Activated T-helper 9 cell treated with anti-CD3 and anti-CD28 coated beads, Interleukin-2, amount 50 U/mL, for 16 hours (primary cell): ENCODE data around the gene TMEM60.
"Not testable (repeated sequence)": the region's sequence is repeated elsewhere in the genome, so short reads cannot be mapped to it uniquely, and the experiment has no call there.

Experiments used
- DNase-seq: peaks from one replicate; pipeline ENCODE4 v3.0.0-alpha.2; 2020; ENCODE audit warnings: low read depth

The TMEM60 gene

GRCh38 chr7:77798394-77799077 lies at the start of gene TMEM60, which contains the start of gene PHTF2:
TMEM60 (minus strand) TSS chr7:77798434; CDS start chr7:77794373, 4,061 bp downstream.
PHTF2 (plus strand) TSS chr7:77798773.
- DNase-seq, result peak; percentile 89

DNA sequence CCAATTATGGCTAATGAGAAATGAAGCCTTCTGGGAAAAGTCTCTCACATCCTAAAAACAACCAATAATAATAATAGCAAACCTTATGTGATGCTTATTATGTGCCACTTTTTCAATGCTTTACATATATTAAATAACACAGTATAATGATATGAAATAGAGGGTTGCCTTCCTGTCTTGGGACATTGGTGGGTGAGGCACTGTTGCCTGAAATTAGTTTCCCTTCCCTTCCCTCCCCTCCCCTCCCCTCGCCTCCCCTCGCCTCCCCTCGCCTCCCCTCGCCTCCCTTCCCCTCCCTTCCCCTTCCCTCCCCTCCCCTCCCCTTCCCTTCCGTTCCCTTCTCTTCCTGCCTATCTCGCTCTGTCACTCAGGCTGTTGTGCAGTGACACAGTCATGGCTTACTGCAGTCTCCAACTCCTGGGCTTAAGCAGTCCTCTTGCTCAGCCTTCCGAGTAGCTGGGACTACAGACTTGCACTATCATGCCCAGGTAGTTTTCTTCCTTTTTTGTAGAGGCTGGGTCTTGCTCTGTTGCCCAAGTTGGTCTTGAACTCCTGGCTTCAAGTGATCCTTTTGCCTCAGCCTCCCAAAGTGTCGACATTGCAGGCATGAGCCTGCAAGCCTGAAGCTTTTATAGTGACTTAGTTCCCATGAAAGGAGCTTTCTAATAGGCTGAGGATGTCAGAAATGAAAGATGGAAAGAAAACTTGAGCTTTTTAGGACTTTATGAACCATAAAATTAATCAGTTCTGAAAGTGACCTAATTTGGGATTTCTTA lies 48.3 kb upstream of the TMEM60 start:
- DNase-seq, result no peak

DNA sequence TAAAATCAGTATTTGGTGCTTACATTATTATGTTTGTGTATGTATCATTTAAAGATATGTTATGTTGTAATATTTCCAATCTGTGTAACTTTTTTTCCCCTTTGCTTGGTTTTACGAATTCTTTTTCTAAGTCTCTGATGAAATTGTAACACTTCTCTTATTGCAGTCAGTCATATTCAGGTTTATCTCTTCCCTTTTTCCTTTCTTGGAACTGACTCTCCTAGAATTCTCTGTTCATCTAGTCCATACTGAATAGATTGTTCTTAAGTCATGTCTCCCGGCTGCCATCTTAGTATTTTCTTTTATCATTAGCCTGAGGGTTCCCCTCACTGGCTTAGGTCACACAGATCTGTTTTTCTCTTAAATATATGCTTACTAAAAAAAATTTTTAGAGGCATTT lies 45.0 kb upstream of the TMEM60 start:
- DNase-seq, result no peak

GRCh38 chr7:77839919-77840318 lies 41.7 kb upstream of the TMEM60 start:
- no peak for DNase-seq

GRCh38 chr7:77838929-77839491 lies 40.8 kb upstream of the TMEM60 start:
- DNase-seq, result no peak

GRCh38 chr7:77837966-77838365 lies 39.7 kb upstream of the TMEM60 start:
- no peak for DNase-seq

DNA sequence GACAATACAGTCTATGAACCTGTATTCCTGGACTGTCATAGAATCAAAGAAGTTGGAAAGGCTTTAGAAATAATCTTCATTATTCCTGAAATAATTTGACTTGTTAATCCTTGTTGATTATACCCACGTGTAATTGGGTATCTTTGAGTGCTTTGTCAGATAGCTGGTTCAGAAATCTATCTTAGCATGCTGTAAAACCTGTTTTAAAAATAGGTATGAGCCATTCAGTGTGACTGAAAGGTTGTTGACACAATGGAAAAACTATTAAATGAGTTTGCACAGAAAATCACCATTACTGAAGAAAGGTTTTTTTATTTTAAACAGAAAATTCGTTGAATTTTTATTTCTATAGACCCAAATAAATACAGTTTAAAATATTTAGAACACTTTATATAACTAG lies 39.0 kb upstream of the TMEM60 start:
- DNase-seq, result no peak

DNA sequence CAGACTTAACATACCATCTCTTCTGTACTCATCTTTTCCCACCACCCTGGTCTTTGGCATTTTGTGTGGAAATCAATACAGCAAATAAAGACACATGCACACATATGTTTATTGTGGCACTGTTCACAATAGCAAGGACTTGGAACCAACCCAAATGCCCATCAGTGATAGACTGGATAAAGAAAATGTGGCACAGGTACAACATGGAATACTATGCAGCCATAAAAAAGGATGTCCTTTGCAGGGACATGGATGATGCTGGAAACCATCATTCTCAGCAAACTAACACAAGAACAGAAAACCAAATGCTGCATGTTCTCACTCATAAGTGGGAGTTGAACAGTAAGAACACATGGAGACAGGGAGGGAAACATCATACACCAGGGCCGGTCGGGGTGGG lies 38.2 kb upstream of the TMEM60 start:
- DNase-seq, result not testable (repeated sequence)

DNA sequence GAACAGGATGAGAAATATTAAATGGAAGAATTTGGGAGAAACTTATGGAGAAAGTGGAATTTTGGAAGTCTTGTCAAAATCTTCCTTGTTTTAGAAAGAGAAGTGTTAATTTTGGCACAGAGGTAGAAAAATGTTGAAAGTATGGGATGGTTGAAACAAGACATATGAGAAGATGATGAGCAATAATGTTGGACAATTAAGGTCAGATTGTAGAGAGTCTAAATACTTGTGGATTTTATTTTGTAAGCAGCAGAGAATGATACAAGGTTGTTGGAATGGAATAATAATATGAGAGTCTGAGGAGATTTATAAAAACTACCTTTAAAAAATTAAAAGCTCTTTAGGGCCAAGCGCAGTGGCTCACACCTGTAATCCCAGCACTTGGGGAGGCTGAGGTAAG lies 34.9 kb upstream of the TMEM60 start:
- no peak for DNase-seq

GRCh38 chr7:77831953-77832352 lies 33.7 kb upstream of the TMEM60 start:
- DNase-seq, result no peak

- peak; percentile 19 for DNase-seq
These were observed 33.2 kb upstream of the TMEM60 start for GRCh38 chr7:77831481-77831880.

- no peak for DNase-seq
These were observed 32.6 kb upstream of the TMEM60 start for GRCh38 chr7:77830649-77831355.

DNA sequence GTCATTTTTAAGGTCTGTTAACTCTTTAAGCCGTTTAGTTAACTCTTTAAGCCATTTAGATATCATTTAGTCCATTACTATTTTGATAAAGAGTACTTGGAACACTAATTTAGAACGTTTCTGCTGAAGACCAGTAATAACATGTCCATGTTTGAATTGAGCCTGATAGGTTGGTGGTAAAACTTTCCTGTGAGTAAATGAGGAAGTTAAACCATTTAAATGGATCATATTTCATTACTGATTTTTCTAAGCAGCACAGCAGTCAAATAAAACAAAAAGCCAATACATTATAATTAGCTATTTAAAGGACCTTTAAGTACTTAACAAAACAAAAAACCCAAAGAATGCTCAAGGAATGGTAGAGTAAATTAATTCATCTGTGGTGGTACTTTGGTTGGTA lies 29.8 kb upstream of the TMEM60 start:
- DNase-seq, result no peak

DNA sequence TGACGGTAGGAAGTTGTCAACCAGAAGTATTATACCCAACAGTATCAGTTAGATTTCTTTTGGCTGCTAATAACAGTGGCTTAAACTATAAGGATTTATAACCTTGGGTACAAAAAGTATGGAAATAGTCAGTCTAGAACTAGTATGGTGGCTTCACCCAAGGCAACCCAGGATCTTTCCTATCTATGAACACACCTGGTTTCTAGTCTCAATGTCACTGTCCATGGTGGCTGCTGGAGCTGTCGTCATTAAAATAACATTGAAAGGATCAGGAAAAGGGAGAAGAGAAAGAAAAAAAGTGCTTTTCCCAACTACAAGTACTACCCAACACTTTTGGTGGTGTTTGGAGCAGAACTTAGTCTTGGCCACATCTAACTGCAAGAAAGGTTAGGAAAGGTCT lies 28.1 kb upstream of the TMEM60 start:
- DNase-seq, result no peak

GRCh38 chr7:77825131-77825530 lies 26.9 kb upstream of the TMEM60 start:
- no peak for DNase-seq

- no peak for DNase-seq
These were observed 26.4 kb upstream of the TMEM60 start for GRCh38 chr7:77824636-77825035.

DNA sequence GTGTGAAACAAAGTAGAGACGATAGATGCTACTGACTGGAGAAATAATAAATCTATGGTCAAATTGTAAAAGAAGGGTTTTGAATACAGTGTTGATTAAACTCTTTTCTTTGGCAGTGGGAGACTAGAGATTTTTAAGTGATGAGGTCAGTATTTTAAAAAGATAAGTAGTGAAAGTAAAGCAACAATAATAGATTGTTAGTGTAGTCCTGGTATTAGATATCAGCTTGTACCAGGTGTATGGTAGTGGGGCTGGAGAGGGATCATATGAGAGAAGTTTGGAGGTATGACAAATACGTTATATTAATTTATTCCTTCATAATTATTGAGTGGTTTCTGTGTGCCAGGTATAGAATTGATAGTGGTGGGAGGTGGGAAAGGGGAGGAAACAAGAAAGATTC lies 25.6 kb upstream of the TMEM60 start:
- DNase-seq, result no peak

GRCh38 chr7:77822269-77822668 lies 24.0 kb upstream of the TMEM60 start:
- no peak for DNase-seq

GRCh38 chr7:77820967-77821366 lies 22.7 kb upstream of the TMEM60 start:
- no peak for DNase-seq

DNA sequence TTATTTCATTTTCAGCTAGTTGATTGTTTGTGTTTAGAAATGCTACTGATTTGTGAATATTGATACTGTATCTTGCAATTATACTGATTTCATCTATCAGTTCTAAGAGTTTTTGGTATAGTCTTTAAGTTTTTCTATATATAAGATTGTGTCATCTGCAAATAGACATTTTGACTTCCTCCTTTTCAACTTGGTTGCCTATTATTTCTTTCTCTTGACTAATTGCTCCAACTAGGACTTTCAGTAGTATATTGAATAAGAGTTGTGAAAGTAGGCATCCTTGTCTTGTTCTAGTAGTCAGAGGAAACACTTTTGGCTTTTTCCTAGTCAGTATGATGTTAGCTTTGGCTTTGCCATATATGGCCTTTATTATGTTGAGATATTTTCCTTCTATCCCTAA lies 20.8 kb upstream of the TMEM60 start:
- no peak for DNase-seq

DNA sequence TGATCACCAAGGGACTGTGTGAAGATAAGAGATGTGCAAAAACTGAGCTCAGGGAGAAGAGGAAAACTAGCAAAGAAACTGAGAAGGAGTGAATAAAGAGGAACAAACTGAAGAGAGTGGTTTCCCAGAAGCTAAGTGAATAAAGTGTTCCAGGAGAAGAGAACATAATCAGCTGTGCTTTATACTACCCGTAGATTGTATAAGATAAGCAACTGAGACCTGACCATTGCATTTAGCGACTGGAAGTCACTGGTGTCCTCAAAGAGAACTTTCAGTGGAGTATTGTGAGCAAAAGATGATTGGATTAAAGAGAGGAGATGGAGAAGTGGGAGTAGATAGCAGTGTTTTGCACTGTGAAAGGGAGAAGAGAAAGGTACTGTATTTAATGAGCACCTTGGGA lies 14.9 kb upstream of the TMEM60 start:
- no peak for DNase-seq

DNA sequence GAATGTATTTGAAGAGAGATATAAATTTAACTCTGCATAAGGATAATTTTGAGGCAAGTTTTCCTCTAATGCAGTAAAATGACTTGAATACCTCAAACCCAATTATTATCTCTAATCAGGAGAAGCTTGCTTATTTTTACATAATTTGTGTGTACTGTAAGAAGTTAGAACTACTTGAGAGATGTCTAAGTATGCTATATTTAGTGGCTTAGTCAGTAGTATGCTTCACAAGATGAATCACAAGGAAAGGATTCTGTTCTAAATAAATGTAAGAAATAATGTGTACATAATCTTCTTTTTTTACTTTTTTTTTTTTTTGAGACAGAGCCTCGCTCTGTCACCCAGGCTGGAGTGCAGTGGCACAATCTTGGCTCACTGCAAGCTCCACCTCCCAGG lies 14.1 kb upstream of the TMEM60 start:
- DNase-seq, result no peak
